Activated T-cell treated with anti-CD3 and anti-CD28 coated beads for 1 hour (primary cell): ENCODE measurements around the gene RHOU.
"Not testable (repeated sequence)": the region's sequence is repeated elsewhere in the genome, so short reads cannot be mapped to it uniquely, and the experiment has no call there.

Experiments
- DNase-seq: peaks from one replicate; pipeline ENCODE4 v3.0.0-alpha.2; 2020; ENCODE audit warnings: low read depth

Gene RHOU

GRCh38 chr1:228760979-228761378 is 25.7 kb downstream of the RHOU start:
- DNase-seq = no peak

GRCh38 chr1:228763561-228763960 is 28.3 kb downstream of the RHOU start:
- DNase-seq = no peak

- DNase-seq = no peak
Observed at GRCh38 chr1:228765168-228765946, 30.1 kb downstream of the RHOU start.

- no peak for DNase-seq
Observed at GRCh38 chr1:228766788-228767187, 31.5 kb downstream of the RHOU start.

GRCh38 chr1:228767636-228768354 is 32.5 kb downstream of the RHOU start:
- no peak for DNase-seq

- no peak for DNase-seq
Observed at GRCh38 chr1:228768355-228769000, 33.2 kb downstream of the RHOU start.

- no peak for DNase-seq
Observed at GRCh38 chr1:228770779-228771223, 35.5 kb downstream of the RHOU start.

GRCh38 chr1:228772516-228773212 is 37.4 kb downstream of the RHOU start:
- DNase-seq = no peak

- not testable (repeated sequence) for DNase-seq
Observed at GRCh38 chr1:228775946-228776345, 40.7 kb downstream of the RHOU start.

- no peak for DNase-seq
Observed at GRCh38 chr1:228776449-228776848, 41.2 kb downstream of the RHOU start.

GRCh38 chr1:228777236-228777635 is 42.0 kb downstream of the RHOU start:
- no peak for DNase-seq

- no peak for DNase-seq
Observed at GRCh38 chr1:228778026-228778425, 42.7 kb downstream of the RHOU start.

GRCh38 chr1:228778466-228778865 is 43.2 kb downstream of the RHOU start:
- no peak for DNase-seq

- DNase-seq = no peak
Observed at GRCh38 chr1:228778961-228779360, 43.7 kb downstream of the RHOU start.

GRCh38 chr1:228781161-228781808 is 46.0 kb downstream of the RHOU start:
- DNase-seq = no peak

GRCh38 chr1:228781809-228782661 is 46.8 kb downstream of the RHOU start:
- no peak for DNase-seq

- no peak for DNase-seq
Observed at GRCh38 chr1:228782662-228783417, 47.6 kb downstream of the RHOU start.

- no peak for DNase-seq
Observed at GRCh38 chr1:228783418-228784040, 48.2 kb downstream of the RHOU start.

GRCh38 chr1:228784181-228784580 is 48.9 kb downstream of the RHOU start:
- DNase-seq = no peak
